ENCODE results near the gene RABGAP1L. TPM values are rescaled to one million over a fixed set of nuclear protein-coding genes. Genes with fewer than 3 reads are reported as not detected.
A peak's percentile ranks its signal among the peaks of the same experiment; 100 is the strongest.

Gene RABGAP1L
- total and polyA plus RNA-seq, 10 of the 15 experiments (the other 5 are each of a cell fraction or from before 2014, with no cell fraction given), result 5.8 to 194 (median 113) TPM

- DNase-seq (ENCODE audit: low read depth, low spot score) (no peak), ATAC-seq (peak; percentile 24), FAIRE-seq (no peak)
- in situ Hi-C loops (cut with MboI) (no loop called here), intact Hi-C loops (cut with micrococcal nuclease; ENCODE audit: unreplicated experiment) (no loop called here)
- ChIA-PET RAD21 (ENCODE audit: unreplicated experiment) (no interaction called here), POLR2A (no interaction called here), SMC1A (ENCODE audit: uncharacterized antibody, unreplicated experiment) (no interaction called here), CTCF (no interaction called here)
- Histone ChIP-seq H3K4me2 (ENCODE audit: control insufficient read depth, insufficient read depth) (peak overlapping the region; percentile 70), H3K27me3 (replicated peaks in 1 of 2; ENCODE audit: control insufficient read depth in 2 of 2, insufficient read depth in 2 of 2, low read length in 1 of 2) (no peaks in the 10 kb centered on the region; a peak in 1 of 4 replicates), H3K9ac (ENCODE audit: control insufficient read depth, insufficient read depth, low read length) (peak overlapping the region; percentile 71), H3K4me3 (peak overlapping the region; percentile 91), H3K27ac (ENCODE audit: control insufficient read depth, insufficient read depth) (peak overlapping the region; percentile 93), H3K36me3 (ENCODE audit: control insufficient read depth in 2 of 2, insufficient read depth in 2 of 2, low read length in 1 of 2) (no peaks in the 10 kb centered on the region), H3K79me2 (ENCODE audit: control insufficient read depth, insufficient read depth, low read length) (peaks cover 65% of the 10 kb centered on the region), H3K4me1 (ENCODE audit: control insufficient read depth, insufficient read depth, low read length) (peaks cover 32% of the 10 kb centered on the region), H3K9me3 (replicated peaks; ENCODE audit: control insufficient read depth, insufficient read depth, low read length) (no peaks in the 10 kb centered on the region), H4K20me1 (ENCODE audit: control insufficient read depth, insufficient read depth) (no peaks in the 10 kb centered on the region; the same call in 1 of the 2 replicates), H2AFZ (ENCODE audit: control insufficient read depth, low read depth, low read length) (peak overlapping the region; percentile 81)
- under 1% methylated on average over 14 of the region's 14 CpGs for WGBS (ENCODE audit: insufficient coverage, insufficient replicate concordance, low lambda C conversion rate, missing lambda C conversion rate)
- BruUV-seq (replicated peaks), result no TSS peak
- TF ChIP-seq POLR2A (IDR thresholded peaks at IDR 0.05; ENCODE audit: low read depth, low read length) (peak; percentile 24; the same call in 1 of the 2 replicates), FOXK2 (IDR thresholded peaks at IDR 0.05) (no peak), CHD4 (IDR thresholded peaks at IDR 0.05) (no peak), CREB1 (IDR thresholded peaks at IDR 0.05; ENCODE audit: low read depth) (0 out of 2 replicates have a peak, but pooled peaks have one; percentile 28), SMAD5 (IDR thresholded peaks at IDR 0.05; ENCODE audit: low read depth) (0 out of 2 replicates have a peak, but pooled peaks have one; percentile 49), FOS (IDR thresholded peaks at IDR 0.05; ENCODE audit: borderline replicate concordance, extremely low read depth, insufficient read length) (no peak), BRCA1 (IDR thresholded peaks at IDR 0.05; ENCODE audit: low read depth, low read length) (no peak), KAT2A (conservative IDR thresholded peaks at IDR 0.05; ENCODE audit: control insufficient read depth, low read depth, low read length) (no peak), CBFB (IDR thresholded peaks at IDR 0.05; ENCODE audit: low read depth) (peak; percentile 56; the same call in 1 of the 2 replicates), TARDBP (IDR thresholded peaks at IDR 0.05; ENCODE audit: borderline replicate concordance) (no peak), ZNF217 (IDR thresholded peaks at IDR 0.05) (no peak), NR2C2 (IDR thresholded peaks at IDR 0.05; ENCODE audit: borderline replicate concordance, control insufficient read depth, insufficient read length, low read depth) (no peak), JUND (IDR thresholded peaks at IDR 0.05; ENCODE audit: low read depth, low read length) (no peak), HDGF (IDR thresholded peaks at IDR 0.05) (no peak), MXI1 (IDR thresholded peaks at IDR 0.05; ENCODE audit: low read depth, low read length) (no peak), EED (IDR thresholded peaks at IDR 0.05; ENCODE audit: low read depth) (peak; percentile 47; the same call in 1 of the 2 replicates), SUZ12 (IDR thresholded peaks at IDR 0.05; ENCODE audit: unreplicated experiment) (no peak), YY1 (IDR thresholded peaks at IDR 0.05; ENCODE audit: low read depth, low read length) (no peak)
- TF ChIP-seq, protein P1, sequence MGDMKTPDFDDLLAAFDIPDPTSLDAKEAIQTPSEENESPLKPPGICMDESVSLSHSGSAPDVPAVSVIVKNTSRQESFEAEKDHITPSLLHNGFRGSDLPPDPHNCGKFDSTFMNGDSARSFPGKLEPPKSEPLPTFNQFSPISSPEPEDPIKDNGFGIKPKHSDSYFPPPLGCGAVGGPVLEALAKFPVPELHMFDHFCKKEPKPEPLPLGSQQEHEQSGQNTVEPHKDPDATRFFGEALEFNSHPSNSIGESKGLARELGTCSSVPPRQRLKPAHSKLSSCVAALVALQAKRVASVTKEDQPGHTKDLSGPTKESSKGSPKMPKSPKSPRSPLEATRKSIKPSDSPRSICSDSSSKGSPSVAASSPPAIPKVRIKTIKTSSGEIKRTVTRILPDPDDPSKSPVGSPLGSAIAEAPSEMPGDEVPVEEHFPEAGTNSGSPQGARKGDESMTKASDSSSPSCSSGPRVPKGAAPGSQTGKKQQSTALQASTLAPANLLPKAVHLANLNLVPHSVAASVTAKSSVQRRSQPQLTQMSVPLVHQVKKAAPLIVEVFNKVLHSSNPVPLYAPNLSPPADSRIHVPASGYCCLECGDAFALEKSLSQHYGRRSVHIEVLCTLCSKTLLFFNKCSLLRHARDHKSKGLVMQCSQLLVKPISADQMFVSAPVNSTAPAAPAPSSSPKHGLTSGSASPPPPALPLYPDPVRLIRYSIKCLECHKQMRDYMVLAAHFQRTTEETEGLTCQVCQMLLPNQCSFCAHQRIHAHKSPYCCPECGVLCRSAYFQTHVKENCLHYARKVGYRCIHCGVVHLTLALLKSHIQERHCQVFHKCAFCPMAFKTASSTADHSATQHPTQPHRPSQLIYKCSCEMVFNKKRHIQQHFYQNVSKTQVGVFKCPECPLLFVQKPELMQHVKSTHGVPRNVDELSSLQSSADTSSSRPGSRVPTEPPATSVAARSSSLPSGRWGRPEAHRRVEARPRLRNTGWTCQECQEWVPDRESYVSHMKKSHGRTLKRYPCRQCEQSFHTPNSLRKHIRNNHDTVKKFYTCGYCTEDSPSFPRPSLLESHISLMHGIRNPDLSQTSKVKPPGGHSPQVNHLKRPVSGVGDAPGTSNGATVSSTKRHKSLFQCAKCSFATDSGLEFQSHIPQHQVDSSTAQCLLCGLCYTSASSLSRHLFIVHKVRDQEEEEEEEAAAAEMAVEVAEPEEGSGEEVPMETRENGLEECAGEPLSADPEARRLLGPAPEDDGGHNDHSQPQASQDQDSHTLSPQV (IDR thresholded peaks at IDR 0.05), result no peak
- TF ChIP-seq, protein P2, sequence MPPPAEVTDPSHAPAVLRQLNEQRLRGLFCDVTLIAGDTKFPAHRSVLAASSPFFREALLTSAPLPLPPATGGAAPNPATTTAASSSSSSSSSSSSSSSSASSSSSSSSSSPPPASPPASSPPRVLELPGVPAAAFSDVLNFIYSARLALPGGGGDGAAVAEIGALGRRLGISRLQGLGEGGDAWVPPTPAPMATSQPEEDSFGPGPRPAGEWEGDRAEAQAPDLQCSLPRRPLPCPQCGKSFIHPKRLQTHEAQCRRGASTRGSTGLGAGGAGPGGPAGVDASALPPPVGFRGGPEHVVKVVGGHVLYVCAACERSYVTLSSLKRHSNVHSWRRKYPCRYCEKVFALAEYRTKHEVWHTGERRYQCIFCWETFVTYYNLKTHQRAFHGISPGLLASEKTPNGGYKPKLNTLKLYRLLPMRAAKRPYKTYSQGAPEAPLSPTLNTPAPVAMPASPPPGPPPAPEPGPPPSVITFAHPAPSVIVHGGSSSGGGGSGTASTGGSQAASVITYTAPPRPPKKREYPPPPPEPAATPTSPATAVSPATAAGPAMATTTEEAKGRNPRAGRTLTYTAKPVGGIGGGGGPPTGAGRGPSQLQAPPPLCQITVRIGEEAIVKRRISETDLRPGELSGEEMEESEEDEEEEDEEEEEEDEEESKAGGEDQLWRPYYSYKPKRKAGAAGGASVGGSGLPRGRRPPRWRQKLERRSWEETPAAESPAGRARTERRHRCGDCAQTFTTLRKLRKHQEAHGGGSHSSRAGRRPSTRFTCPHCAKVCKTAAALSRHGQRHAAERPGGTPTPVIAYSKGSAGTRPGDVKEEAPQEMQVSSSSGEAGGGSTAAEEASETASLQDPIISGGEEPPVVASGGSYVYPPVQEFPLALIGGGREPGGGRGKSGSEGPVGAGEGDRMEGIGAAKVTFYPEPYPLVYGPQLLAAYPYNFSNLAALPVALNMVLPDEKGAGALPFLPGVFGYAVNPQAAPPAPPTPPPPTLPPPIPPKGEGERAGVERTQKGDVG (CRISPR knock-in tag; IDR thresholded peaks at IDR 0.05), result no peak
Observed at GRCh38 chr1:174160109-174160473, 771 bp downstream of the RABGAP1L start.

Data from GM12878 (cell line).